ENCODE data around the gene LIMK1.

Gene LIMK1

DNA sequence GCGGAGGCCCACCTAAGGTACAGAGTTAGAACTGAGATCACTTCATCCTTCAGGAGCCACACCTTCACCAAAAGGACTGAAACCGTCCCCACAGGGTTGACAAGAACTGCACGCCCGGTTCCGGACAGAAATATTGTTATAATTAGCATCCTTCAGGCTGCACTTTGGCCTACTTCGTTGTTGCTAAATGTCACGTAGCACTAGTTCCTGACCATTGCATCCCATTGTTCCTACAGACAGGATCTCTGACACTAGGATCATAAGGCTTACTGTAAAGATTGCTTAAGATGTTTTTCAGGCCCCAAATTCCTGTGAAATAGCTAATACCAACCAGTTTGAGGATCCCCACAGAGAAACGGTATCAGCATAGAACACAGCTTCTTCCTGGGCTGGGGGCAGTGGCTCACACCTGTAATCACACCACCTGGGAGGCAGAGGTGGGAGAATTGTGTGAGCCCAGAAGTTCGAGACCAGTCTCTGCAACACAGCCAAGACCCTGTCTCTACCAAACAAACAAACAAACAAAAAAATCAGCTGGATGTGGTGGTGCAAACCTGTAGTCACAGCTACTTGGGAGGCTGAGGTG is 72.3 kb downstream of the LIMK1 start:
- no peaks in the 10 kb centered on the region for H3K27me3 ChIP-seq (ENCODE audit: low read length)
- H3K36me3 ChIP-seq (ENCODE audit: low read length), result no peaks in the 10 kb centered on the region
- no peak overlapping the region for H3K4me3 ChIP-seq (ENCODE audit: insufficient read depth, low read length, poor library complexity, severe bottlenecking)
- no peak for TF ChIP-seq EZH2phosphoT487 (conservative IDR thresholded peaks at IDR 0.05; ENCODE audit: low read length)
- TF ChIP-seq, protein P1, sequence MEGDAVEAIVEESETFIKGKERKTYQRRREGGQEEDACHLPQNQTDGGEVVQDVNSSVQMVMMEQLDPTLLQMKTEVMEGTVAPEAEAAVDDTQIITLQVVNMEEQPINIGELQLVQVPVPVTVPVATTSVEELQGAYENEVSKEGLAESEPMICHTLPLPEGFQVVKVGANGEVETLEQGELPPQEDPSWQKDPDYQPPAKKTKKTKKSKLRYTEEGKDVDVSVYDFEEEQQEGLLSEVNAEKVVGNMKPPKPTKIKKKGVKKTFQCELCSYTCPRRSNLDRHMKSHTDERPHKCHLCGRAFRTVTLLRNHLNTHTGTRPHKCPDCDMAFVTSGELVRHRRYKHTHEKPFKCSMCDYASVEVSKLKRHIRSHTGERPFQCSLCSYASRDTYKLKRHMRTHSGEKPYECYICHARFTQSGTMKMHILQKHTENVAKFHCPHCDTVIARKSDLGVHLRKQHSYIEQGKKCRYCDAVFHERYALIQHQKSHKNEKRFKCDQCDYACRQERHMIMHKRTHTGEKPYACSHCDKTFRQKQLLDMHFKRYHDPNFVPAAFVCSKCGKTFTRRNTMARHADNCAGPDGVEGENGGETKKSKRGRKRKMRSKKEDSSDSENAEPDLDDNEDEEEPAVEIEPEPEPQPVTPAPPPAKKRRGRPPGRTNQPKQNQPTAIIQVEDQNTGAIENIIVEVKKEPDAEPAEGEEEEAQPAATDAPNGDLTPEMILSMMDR (IDR thresholded peaks at IDR 0.05; ENCODE audit: insufficient read depth, low read length, poor library complexity, severe bottlenecking), result no peak
- no peak overlapping the region for H2AFZ ChIP-seq (ENCODE audit: low read depth, low read length, severe bottlenecking)
- H3K27ac ChIP-seq (ENCODE audit: low read depth, low read length), result no peak overlapping the region
- H3K4me2 ChIP-seq (ENCODE audit: low read depth, low read length, poor library complexity, severe bottlenecking), result no peak overlapping the region
- no peaks in the 10 kb centered on the region for H3K9me2 ChIP-seq (replicated peaks; ENCODE audit: insufficient read depth, low read length)
- H3K9me3 ChIP-seq (ENCODE audit: insufficient read depth, low read length), result no peaks in the 10 kb centered on the region
- no peaks in the 10 kb centered on the region for H3F3A ChIP-seq (ENCODE audit: insufficient read depth)
- no peak overlapping the region for H3K9ac ChIP-seq (ENCODE audit: low read length)
- no peaks in the 10 kb centered on the region for H3K79me2 ChIP-seq (ENCODE audit: insufficient read depth, low read length)
- H4K20me1 ChIP-seq (ENCODE audit: low read depth, low read length), result no peaks in the 10 kb centered on the region

DNA sequence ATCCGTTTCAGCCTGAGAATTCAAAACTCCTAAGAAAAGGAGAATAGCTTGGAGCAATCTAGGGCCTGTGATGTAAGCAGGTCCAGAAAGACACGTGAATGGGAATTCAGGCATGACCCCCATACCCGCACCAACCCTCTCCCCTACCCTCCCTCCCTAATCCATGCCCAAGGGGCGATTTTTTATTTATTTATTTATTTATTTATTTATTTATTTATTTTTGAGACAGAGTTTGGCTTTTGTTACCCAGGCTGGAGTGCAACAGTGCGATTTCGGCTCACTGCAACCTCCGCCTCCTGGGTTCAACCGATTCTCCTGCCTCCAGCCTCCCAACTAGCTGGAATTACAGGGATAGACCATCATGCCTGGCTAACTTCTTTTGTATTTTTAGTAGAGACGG is 74.0 kb downstream of the LIMK1 start:
- Histone ChIP-seq H3K79me2 (ENCODE audit: insufficient read depth, low read length) (no peaks in the 10 kb centered on the region), H3K36me3 (ENCODE audit: low read length) (no peaks in the 10 kb centered on the region), H2AFZ (ENCODE audit: low read depth, low read length, severe bottlenecking) (no peak overlapping the region), H3K27me3 (ENCODE audit: low read length) (no peaks in the 10 kb centered on the region), H3K27ac (ENCODE audit: low read depth, low read length) (no peak overlapping the region), H3K9me3 (ENCODE audit: insufficient read depth, low read length) (no peaks in the 10 kb centered on the region), H3F3A (ENCODE audit: insufficient read depth) (no peaks in the 10 kb centered on the region), H3K4me2 (ENCODE audit: low read depth, low read length, poor library complexity, severe bottlenecking) (no peak overlapping the region), H4K20me1 (ENCODE audit: low read depth, low read length) (no peaks in the 10 kb centered on the region), H3K4me3 (ENCODE audit: insufficient read depth, low read length, poor library complexity, severe bottlenecking) (no peak overlapping the region), H3K9me2 (replicated peaks; ENCODE audit: insufficient read depth, low read length) (no peaks in the 10 kb centered on the region), H3K9ac (ENCODE audit: low read length) (no peak overlapping the region)
- TF ChIP-seq, protein P1 (IDR thresholded peaks at IDR 0.05; ENCODE audit: insufficient read depth, low read length, poor library complexity, severe bottlenecking), result no peak
- no peak for TF ChIP-seq EZH2phosphoT487 (conservative IDR thresholded peaks at IDR 0.05; ENCODE audit: low read length)

DNA sequence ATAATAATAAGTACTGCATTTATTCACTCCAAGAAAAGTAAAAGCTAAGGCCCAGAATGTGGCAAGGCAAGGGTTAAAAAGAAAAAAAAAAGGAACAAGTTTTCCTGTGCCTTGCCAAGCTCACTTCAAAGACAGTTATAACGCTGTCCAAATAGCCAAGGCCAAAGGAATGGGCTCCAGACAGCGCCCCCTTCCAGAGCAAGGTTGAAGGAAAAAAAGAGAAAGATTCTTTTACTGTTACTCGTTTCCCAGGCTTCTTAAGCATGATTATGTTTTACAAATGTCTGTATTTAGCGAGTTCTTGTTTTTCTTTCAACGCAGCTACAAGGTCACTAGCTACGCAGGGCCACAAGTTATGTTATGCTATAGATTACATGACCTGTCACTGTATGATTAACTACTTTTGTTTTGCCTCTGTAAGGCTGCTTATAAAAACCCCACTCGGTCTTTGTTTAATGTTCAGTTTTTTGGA is 81.4 kb downstream of the LIMK1 start:
- Histone ChIP-seq H3K9ac (ENCODE audit: low read length) (no peak overlapping the region), H3K79me2 (ENCODE audit: insufficient read depth, low read length) (no peaks in the 10 kb centered on the region), H2AFZ (ENCODE audit: low read depth, low read length, severe bottlenecking) (no peak overlapping the region), H3K27ac (ENCODE audit: low read depth, low read length) (no peak overlapping the region), H3K27me3 (ENCODE audit: low read length) (no peaks in the 10 kb centered on the region), H3K9me2 (replicated peaks; ENCODE audit: insufficient read depth, low read length) (no peaks in the 10 kb centered on the region), H3K36me3 (ENCODE audit: low read length) (no peaks in the 10 kb centered on the region), H3K9me3 (ENCODE audit: insufficient read depth, low read length) (no peaks in the 10 kb centered on the region), H3K4me2 (ENCODE audit: low read depth, low read length, poor library complexity, severe bottlenecking) (no peak overlapping the region), H3K4me3 (ENCODE audit: insufficient read depth, low read length, poor library complexity, severe bottlenecking) (no peak overlapping the region), H3F3A (ENCODE audit: insufficient read depth) (no peaks in the 10 kb centered on the region), H4K20me1 (ENCODE audit: low read depth, low read length) (no peaks in the 10 kb centered on the region)
- TF ChIP-seq EZH2phosphoT487 (conservative IDR thresholded peaks at IDR 0.05; ENCODE audit: low read length), result no peak
- TF ChIP-seq, protein P1 (IDR thresholded peaks at IDR 0.05; ENCODE audit: insufficient read depth, low read length, poor library complexity, severe bottlenecking), result no peak
